ENCODE data around the gene MEIOB.

DNA sequence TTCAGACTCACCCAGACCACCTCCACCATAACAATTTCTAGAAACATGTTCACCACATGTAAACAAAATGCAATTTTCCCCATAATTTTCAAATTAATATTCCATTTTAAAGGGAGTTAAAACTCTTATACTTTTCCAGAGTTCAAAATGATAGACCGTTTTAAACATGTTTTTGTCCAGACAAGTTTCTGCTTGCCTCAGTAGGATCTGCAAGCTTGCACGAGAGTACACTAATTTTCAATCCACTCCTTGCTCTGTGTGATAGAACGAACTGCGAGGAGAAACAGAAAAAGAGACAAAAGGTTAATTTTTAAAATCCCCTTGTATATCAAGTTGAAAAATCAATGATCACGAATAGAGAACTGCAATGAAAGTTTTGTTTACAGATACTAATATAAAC lies 37.9 kb downstream of the MEIOB start:
- TF ChIP-seq, protein P1, sequence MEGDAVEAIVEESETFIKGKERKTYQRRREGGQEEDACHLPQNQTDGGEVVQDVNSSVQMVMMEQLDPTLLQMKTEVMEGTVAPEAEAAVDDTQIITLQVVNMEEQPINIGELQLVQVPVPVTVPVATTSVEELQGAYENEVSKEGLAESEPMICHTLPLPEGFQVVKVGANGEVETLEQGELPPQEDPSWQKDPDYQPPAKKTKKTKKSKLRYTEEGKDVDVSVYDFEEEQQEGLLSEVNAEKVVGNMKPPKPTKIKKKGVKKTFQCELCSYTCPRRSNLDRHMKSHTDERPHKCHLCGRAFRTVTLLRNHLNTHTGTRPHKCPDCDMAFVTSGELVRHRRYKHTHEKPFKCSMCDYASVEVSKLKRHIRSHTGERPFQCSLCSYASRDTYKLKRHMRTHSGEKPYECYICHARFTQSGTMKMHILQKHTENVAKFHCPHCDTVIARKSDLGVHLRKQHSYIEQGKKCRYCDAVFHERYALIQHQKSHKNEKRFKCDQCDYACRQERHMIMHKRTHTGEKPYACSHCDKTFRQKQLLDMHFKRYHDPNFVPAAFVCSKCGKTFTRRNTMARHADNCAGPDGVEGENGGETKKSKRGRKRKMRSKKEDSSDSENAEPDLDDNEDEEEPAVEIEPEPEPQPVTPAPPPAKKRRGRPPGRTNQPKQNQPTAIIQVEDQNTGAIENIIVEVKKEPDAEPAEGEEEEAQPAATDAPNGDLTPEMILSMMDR (tag by site-specific recombination; IDR thresholded peaks at IDR 0.05), result no peak
- TF ChIP-seq ZBTB17 (tag by site-specific recombination; IDR thresholded peaks at IDR 0.05) (no peak), SP2 (tag by site-specific recombination; IDR thresholded peaks at IDR 0.05) (no peak)
- TF ChIP-seq, protein P2, sequence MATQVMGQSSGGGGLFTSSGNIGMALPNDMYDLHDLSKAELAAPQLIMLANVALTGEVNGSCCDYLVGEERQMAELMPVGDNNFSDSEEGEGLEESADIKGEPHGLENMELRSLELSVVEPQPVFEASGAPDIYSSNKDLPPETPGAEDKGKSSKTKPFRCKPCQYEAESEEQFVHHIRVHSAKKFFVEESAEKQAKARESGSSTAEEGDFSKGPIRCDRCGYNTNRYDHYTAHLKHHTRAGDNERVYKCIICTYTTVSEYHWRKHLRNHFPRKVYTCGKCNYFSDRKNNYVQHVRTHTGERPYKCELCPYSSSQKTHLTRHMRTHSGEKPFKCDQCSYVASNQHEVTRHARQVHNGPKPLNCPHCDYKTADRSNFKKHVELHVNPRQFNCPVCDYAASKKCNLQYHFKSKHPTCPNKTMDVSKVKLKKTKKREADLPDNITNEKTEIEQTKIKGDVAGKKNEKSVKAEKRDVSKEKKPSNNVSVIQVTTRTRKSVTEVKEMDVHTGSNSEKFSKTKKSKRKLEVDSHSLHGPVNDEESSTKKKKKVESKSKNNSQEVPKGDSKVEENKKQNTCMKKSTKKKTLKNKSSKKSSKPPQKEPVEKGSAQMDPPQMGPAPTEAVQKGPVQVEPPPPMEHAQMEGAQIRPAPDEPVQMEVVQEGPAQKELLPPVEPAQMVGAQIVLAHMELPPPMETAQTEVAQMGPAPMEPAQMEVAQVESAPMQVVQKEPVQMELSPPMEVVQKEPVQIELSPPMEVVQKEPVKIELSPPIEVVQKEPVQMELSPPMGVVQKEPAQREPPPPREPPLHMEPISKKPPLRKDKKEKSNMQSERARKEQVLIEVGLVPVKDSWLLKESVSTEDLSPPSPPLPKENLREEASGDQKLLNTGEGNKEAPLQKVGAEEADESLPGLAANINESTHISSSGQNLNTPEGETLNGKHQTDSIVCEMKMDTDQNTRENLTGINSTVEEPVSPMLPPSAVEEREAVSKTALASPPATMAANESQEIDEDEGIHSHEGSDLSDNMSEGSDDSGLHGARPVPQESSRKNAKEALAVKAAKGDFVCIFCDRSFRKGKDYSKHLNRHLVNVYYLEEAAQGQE (tag by site-specific recombination; IDR thresholded peaks at IDR 0.05), result no peak
